ENCODE data around the gene SEPTIN5. TPM values are rescaled to one million over a fixed set of nuclear protein-coding genes. Genes with fewer than 3 reads are reported as not detected.

SEPTIN5 gene
- total RNA-seq, 2 donors from 2014 or later: 47.7 to 147 TPM

- Histone ChIP-seq H3K36me3 (no peaks in the 10 kb centered on the region), H3K4me3 (no peak overlapping the region), H3K27ac (no peak overlapping the region), H3K4me1 (ENCODE audit: control insufficient read depth in 1 of 2, low read depth in 2 of 2) (no peaks in the 10 kb centered on the region), H3K27me3 (replicated peaks; ENCODE audit: insufficient read depth) (no peaks in the 10 kb centered on the region), H3K9me3 (no peaks in the 10 kb centered on the region)
- TF ChIP-seq CTCF (IDR thresholded peaks at IDR 0.05): no peak
- DNase-seq (ENCODE audit: low spot score) (no peak), ATAC-seq (ENCODE audit: insufficient number of reproducible peaks, low FRiP score, low read depth) (no peak)
These were observed 35.3 kb upstream of the SEPTIN5 start for GRCh38 chr22:19678949-19679521.

GRCh38 chr22:19679522-19680101 is 34.7 kb upstream of the SEPTIN5 start:
- ATAC-seq (ENCODE audit: insufficient number of reproducible peaks, low FRiP score, low read depth): no peak
- Histone ChIP-seq H3K4me3 (no peak overlapping the region), H3K27ac (no peak overlapping the region), H3K36me3 (no peaks in the 10 kb centered on the region), H3K9me3 (no peaks in the 10 kb centered on the region), H3K27me3 (replicated peaks; ENCODE audit: insufficient read depth) (no peaks in the 10 kb centered on the region), H3K4me1 (ENCODE audit: control insufficient read depth in 1 of 2, low read depth in 2 of 2) (no peaks in the 10 kb centered on the region)
- DNase-seq (ENCODE audit: low spot score): no peak
- TF ChIP-seq CTCF (IDR thresholded peaks at IDR 0.05): peak; percentile 75

- Histone ChIP-seq H3K4me3 (no peak overlapping the region), H3K27ac (no peak overlapping the region), H3K36me3 (no peaks in the 10 kb centered on the region), H3K27me3 (replicated peaks; ENCODE audit: insufficient read depth) (no peaks in the 10 kb centered on the region), H3K9me3 (no peaks in the 10 kb centered on the region), H3K4me1 (ENCODE audit: control insufficient read depth in 1 of 2, low read depth in 2 of 2) (no peaks in the 10 kb centered on the region)
- no peak for DNase-seq (ENCODE audit: low spot score)
- TF ChIP-seq CTCF (IDR thresholded peaks at IDR 0.05): no peak
- no peak for ATAC-seq (ENCODE audit: insufficient number of reproducible peaks, low FRiP score, low read depth)
These were observed 33.9 kb upstream of the SEPTIN5 start for GRCh38 chr22:19680287-19680881.

GRCh38 chr22:19680911-19681862 is 33.1 kb upstream of the SEPTIN5 start:
- no peak for DNase-seq (ENCODE audit: low spot score)
- H3K27me3 ChIP-seq (replicated peaks; ENCODE audit: insufficient read depth): no peaks in the 10 kb centered on the region
- no peak overlapping the region for H3K27ac ChIP-seq
- H3K36me3 ChIP-seq: no peaks in the 10 kb centered on the region
- H3K4me1 ChIP-seq (ENCODE audit: control insufficient read depth in 1 of 2, low read depth in 2 of 2): no peaks in the 10 kb centered on the region
- H3K4me3 ChIP-seq: no peak overlapping the region
- H3K9me3 ChIP-seq: no peaks in the 10 kb centered on the region
- no peak for ATAC-seq (ENCODE audit: insufficient number of reproducible peaks, low FRiP score, low read depth)
- no peak for TF ChIP-seq CTCF (IDR thresholded peaks at IDR 0.05)

- ATAC-seq (ENCODE audit: insufficient number of reproducible peaks, low FRiP score, low read depth) (no peak), DNase-seq (ENCODE audit: low spot score) (no peak)
- TF ChIP-seq CTCF (IDR thresholded peaks at IDR 0.05): no peak
- no peaks in the 10 kb centered on the region for H3K27me3 ChIP-seq (replicated peaks; ENCODE audit: insufficient read depth)
- H3K9me3 ChIP-seq: no peaks in the 10 kb centered on the region
- H3K4me1 ChIP-seq (ENCODE audit: control insufficient read depth in 1 of 2, low read depth in 2 of 2): no peaks in the 10 kb centered on the region
- no peak overlapping the region for H3K27ac ChIP-seq
- H3K36me3 ChIP-seq: no peaks in the 10 kb centered on the region
- no peak overlapping the region for H3K4me3 ChIP-seq
These were observed 32.4 kb upstream of the SEPTIN5 start for GRCh38 chr22:19681863-19682245.

Measured in thoracic aorta (tissue), 2 donors.